ENCODE data around the gene COX4I1.
"Not testable (repeated sequence)": the region's sequence is repeated elsewhere in the genome, so short reads cannot be mapped to it uniquely, and the experiment has no call there.

Gene COX4I1

DNA sequence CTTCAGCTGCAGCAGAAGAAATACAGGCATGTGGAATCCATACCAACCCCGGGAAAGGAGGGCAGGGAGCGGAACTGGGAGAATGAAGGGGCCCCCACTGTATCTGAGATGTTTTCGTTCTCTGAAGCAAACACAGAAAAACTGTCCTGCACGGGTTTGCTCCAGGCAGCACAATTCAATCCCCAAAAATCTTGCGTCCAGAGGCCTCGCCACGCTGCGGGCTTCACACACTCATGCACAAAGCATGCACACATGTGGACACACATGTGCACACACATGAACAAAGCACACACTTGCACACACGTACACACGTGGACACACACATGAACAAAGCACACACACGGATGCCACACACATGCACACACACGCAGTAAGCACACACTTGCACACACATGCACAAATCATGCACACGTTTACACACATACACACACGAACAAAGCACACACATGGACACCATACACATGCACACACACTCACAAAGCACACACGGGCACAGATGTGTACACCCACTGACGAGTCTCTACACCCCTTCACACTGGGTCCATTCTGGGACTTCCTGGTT is 27.3 kb downstream of the COX4I1 start:
- DNase-seq = no peak

DNA sequence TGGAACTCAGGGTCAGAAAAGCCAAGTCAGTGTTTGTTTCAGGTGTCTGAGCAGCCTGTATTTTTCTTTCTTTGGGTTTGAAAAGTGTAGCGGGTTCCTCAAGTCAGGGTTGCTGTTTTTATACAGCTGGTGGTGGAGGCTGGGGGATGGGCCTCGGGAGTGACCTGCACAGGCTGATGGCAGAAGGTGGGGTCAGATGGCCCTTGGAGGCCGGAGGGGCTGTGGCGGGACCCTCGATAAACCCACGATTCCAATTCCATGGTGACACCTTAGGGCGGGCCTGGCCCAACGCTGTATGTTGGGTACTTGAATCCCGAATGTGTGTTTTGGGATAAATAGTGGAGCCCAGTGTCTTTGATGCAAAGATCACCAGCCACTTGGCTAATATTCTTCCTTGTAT is 28.7 kb downstream of the COX4I1 start:
- DNase-seq = no peak

DNA sequence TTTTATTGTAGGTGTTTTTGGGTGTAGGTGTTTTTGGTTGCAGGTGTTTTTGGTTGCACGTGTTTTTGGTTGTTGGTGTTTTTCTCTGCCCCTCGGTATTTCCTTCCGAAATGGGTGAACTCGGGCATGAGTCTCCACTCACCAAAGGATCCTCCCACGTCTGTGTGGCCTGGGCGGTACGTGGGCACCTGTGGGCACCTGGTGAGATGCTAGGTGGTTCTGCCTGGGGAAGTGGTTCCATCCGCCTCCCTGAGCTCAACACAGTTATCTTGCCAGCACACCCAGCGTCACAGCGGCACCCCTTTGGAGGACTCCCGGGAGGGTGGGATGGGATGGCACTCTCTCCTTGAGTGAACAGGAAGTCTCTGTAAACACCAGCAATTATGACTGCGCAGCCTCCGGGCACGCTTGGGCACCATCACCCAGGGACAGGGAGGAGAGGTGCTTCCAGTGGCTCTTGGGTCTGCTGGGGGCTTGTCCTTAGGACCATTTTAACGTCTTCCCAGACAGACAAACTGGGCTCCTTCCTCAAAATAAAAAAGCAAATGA is 29.8 kb downstream of the COX4I1 start:
- DNase-seq = no peak

- DNase-seq = peak; percentile 14 to 30
Measured at GRCh38 chr16:85829751-85830445, 30.4 kb downstream of the COX4I1 start.

DNA sequence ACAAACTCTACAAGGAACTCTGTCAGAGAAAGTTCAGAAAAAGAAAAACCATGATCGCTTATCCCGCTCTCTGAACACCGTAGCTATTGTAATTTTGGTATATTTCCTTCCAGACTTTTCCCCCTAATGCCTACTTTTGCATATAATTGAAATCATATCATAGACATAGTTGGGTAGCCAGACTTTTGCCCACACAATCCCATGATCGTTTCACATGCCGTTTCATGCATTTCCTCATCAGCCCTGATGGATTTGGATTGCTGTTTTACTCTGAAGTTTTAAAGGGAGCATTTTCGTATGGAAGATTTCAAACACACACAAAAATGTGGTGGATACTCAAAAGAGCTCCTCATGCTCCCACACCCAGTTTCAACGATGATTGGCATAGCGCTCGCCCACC is 31.3 kb downstream of the COX4I1 start:
- DNase-seq = no peak

- no peak for DNase-seq
Measured at GRCh38 chr16:85832570-85833218, 33.2 kb downstream of the COX4I1 start.

- no peak for DNase-seq
Measured at GRCh38 chr16:85833219-85833920, 33.9 kb downstream of the COX4I1 start.

DNA sequence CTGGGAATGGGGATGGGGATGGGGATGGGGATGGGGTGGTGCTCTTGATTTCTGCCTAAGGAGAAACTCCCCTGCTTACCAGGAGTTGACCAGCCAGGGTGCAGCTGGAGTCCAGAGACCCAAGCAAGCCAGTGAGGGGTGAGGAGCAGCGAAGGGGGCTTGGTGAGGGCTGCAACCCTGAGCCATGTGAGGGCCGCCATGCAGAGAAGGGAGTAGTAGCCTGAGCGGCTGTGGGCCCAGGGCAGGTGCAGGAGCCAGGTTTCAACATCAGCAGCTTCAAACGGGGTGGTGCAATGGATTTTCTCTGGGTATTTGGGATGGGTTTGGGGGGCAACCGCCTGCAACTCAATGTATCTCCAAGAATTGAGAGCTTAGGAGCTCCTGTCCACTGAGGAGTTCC is 35.2 kb downstream of the COX4I1 start:
- DNase-seq = no peak

- DNase-seq = no peak
Measured at GRCh38 chr16:85835227-85835751, 35.8 kb downstream of the COX4I1 start.

DNA sequence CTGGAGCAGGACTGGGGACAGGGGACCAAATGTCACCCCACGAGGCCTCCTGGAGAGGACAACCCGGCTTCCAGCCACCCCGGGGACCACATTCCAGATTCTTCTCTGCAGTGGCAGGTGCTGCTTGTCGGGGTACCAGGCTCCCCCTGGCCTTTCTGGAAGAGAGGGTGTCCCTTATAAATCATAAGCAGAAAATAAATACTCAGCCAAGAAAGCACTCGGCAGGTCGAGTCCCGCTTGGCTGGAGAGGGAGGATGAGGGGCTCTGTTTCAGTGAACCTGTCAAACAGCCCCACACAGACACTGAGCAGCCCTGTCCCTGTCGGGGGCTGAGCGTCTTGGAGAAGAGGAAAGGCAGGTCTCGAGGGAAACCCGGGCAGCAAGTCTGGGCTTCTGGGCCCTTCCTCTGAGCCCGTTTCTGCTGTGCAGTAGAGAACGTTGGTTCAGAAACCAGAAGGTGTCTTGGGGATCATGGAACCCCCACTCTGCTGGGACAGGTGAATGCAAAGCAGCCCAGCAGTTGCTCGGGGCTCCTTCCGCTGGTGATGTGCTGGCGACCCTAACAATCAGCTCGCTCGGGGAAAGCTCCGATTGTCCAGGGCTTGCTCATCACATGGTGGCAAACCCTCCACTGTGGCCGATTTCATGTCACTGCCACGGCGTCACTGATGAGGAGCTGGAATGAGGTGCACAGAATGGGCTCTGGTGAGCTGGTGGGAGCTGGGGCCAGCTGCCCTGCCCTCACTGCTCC is 36.6 kb downstream of the COX4I1 start:
- DNase-seq = no peak

GRCh38 chr16:85836706-85837582 is 37.4 kb downstream of the COX4I1 start:
- DNase-seq = no peak

- not testable (repeated sequence) for DNase-seq
Measured at GRCh38 chr16:85837654-85838053, 38.2 kb downstream of the COX4I1 start.

DNA sequence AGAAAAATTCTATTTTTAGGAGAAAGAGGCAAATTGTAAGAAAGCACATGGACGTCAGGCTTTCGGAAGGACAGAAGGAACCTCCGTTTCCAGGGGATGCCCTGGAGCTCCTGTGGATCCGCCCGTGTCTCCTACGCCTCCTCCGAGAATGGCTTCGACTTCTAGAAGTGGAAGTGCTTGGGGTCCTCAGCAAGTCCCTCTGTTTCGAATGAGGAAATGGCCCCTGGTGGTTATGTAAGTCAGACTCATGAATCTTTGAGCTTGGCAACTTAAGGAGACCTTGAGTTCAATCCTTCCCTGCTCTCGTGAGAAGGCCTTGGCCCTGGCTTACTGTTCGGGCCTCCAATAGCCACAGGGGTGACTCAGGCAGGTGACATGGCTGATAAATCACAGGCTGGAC is 38.9 kb downstream of the COX4I1 start:
- no peak for DNase-seq

DNA sequence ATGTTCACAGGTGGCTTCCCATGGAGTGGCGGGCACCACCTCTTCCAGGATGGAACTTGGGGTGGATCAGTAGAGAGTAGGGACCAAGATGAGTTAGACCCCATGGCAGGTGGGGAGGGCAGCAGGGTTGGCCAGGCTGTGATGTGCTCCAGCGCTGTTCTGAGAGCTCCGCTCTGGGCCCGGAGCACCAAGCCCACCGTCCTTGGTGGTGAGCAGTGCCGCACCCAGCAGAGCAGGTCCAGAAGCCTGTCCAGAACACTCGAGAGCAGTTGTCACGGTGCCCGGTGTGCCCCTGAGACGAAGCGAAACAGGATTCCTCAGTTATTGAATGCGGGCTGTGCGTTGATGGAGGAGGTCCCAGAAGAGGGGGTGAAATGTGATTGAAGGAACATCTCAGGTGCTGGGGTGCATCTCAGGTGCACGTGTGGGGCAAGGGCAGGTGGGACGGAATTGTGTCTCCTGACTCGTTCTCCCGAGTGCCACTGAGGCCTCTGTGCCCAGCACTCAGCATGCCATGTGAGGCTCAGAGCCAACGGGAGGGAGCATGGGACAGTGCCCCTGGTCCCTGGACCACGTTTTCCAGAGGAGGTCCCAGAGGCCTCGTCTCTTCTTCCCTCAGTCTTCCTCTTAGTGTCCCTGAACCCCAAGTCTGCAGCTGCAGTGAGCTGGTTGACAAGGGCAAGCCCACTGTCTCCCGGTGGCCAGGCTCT is 39.5 kb downstream of the COX4I1 start:
- no peak for DNase-seq

DNA sequence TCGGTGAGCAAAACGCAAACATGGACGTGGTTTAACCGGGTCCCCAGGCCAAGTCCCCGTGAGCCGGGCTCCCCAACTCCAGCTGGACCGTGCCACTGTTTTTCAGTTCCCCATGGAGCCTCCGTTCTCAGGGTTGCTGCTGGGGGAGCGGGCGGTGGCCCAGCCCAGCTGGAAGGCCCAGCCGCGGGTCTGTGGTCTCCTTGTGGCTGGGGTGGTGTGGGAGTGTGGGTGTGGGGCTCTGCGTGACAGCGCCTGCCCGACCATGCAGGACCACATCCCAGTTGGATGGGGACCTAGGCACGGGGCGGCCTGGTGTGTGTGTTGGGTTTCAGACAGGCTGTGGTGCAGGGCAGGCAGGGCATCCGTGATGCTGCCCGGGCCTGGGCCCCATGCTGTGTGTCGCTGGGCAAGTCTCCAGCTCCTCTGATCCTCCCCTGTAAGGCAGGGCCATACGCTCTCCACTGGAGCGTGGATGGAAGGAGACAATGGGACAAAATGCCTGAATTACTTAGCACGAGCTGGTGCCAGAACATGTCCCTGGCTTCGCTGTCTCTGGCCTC is 40.3 kb downstream of the COX4I1 start:
- DNase-seq = no peak

DNA sequence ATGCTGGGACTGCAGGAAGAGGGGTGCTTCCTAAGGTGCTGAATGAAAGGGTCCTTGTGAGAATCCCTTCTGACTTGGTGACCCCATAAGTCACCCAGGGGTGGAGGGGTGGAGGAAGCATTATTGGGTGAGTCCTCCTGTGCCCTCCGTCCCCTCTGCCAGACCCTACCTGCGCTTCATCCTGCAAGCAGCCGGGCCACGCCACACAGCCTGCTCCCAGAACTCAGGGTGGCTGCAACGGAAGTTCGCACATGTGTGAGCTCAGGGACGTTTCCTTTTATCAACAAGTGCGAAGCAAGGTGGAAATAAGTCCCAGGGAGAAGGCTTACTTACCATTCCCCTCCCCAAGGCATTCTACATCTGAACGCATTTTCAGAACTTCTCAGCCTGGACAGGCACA is 40.9 kb downstream of the COX4I1 start:
- no peak for DNase-seq

DNA sequence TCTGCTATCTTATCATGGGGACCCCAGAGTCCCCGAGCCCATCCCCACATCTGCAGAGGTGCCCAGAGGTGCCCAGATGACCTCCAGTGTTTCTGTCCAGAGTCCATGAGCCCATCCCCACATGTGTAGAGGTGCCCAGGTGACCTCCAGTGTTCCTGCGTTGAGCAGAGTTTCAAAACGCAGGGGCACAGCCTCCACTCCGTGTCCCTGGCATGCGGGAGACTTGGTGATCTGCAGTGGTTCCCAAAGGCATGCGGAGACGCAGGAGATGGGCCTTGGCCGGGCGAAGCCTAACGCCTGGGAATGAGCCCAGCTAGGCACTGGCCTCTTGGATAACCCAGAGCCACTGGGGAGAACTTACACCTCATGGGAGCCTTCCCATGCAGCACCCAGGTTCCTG is 41.3 kb downstream of the COX4I1 start:
- no peak for DNase-seq

DNA sequence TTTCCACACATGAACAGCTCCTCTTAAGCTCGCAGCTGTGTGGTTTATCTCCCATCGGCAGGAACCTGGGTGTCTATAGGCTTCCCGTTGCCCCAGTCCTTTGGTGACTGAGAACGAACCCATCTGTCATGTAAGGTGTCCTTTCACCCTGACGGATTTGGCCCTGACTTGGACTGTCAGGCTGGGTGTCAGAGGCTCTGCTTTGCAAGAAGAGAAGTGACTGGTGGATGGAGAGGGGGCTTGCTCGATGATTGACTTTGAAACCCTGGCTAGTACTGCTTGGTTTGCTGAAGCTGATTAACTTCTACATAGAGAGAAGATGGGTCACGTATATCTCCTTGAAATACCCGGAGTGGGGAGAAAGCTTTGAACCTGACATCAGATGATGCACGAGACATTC is 42.9 kb downstream of the COX4I1 start:
- no peak for DNase-seq

DNA sequence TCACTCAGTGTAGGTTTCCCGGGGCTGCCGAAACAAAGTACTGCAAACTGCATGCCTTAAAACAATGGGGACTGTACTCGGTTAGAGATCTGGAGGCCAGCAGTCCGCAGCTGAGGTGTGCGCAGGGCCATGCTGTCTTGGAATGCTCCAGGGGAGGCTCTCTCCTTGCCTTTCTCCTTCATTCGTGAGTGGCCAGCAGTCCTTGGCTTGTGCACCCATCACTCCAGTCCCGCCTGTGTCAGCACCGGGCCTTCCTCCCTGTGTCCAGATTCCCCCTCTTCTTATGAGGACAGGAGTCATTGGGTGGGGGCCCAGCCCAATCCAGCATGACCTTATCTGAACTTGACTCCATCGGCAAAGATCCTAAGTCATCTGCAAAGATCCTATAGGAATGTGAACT is 43.4 kb downstream of the COX4I1 start:
- no peak for DNase-seq

- no peak for DNase-seq
Measured at GRCh38 chr16:85843471-85844168, 44.1 kb downstream of the COX4I1 start.

Data from bone marrow (tissue), 2 donors.